ENCODE results near the gene ARVCF.

- TF ChIP-seq CTCF (IDR thresholded peaks at IDR 0.05; ENCODE audit: low read depth, low read length, poor library complexity, severe bottlenecking) (no peak), EZH2phosphoT487 (IDR thresholded peaks at IDR 0.05; ENCODE audit: borderline replicate concordance, low read length) (no peak)
Observed at GRCh38 chr22:19928207-19928606, 88.4 kb downstream of the ARVCF start.
